HG03520 (cell line): ENCODE measurements around the gene SOX5.
"Not testable (repeated sequence)": the region's sequence is repeated elsewhere in the genome, so short reads cannot be mapped to it uniquely, and the experiment has no call there.

ENCODE experiments used
- ATAC-seq: cut with Tn5 transposase; IDR thresholded peaks from one replicate; pipeline ENCODE4 v1.9.1; 2021; ENCODE audit warnings: mild to moderate bottlenecking, moderate library complexity; ENCODE audit not compliant: unreplicated experiment

SOX5 gene

DNA sequence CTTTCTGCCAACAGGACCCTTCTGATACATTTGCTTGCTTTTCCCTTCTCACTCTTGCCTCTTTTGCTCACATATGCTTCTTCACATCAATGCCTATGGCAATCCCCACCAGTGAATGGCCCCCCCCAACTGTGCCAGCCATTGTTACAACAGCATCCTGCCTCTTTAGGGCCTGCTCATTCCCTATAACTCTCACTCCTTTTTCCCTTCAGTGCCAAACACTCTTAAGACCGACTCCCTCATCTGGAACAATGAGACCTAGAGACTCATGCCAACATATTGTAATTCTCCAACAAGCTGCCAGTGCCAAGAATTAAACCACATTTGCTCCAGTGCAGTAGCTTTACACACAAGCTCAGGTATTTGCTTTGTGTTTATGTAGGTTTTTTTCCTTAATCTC lies 189.0 kb downstream of the SOX5 start:
- ATAC-seq: no peak

DNA sequence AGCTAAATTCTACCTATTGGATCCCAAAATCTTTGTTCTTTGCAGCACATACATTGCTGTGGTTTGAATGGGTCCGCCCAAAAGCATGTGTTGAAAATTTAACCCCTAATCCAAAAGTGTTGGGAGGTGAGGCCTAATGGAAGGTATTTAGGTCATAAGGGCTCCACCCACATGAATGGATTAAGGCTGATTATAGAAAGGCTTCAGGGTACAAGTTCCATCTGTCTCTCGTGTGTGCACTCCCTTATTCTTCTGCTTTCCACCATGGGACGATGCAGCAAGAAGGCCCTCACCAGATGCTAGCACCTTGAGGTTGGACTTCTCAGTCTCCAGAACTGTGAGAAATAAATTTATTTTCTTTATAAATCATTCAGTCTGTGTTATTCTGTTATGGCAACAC lies 190.9 kb downstream of the SOX5 start:
- no peak for ATAC-seq

DNA sequence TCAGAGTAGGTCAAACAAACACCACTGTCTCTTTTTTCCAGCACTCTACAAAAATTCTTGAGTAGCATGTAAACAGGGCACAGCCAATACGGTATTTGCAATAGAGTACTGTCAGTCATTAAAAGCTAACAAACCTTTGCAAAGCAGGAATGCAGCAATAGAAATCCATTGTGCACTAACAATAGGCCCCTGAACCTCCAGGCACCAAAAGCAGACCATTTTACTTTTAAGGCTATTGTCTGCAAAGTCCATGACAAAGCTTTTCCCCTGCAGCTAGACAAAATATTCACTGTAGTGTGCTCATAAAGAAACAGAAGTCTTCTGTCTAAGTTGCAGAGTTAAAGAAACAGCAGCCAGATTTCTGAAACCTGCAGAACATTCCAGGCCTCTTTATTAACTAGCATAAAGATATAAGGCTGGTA lies 191.9 kb downstream of the SOX5 start:
- no peak for ATAC-seq

DNA sequence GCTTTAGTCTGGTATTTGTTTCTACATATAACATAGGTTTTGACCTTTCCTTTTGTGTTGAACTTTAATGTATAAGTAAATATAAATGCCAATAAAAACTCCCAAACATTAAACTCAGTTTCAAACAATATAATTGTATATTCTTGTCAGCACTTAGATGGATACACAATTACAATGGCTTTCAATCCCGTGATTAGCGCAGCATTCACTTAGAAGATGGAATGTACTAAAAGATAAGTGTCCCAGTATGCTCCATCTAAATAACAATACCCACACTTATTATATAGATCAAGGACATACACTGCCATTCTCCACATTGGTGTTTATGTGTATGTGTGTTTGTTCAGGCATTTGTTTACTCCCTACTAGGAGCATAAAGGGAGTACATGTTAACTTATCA lies 193.1 kb downstream of the SOX5 start:
- ATAC-seq: no peak

DNA sequence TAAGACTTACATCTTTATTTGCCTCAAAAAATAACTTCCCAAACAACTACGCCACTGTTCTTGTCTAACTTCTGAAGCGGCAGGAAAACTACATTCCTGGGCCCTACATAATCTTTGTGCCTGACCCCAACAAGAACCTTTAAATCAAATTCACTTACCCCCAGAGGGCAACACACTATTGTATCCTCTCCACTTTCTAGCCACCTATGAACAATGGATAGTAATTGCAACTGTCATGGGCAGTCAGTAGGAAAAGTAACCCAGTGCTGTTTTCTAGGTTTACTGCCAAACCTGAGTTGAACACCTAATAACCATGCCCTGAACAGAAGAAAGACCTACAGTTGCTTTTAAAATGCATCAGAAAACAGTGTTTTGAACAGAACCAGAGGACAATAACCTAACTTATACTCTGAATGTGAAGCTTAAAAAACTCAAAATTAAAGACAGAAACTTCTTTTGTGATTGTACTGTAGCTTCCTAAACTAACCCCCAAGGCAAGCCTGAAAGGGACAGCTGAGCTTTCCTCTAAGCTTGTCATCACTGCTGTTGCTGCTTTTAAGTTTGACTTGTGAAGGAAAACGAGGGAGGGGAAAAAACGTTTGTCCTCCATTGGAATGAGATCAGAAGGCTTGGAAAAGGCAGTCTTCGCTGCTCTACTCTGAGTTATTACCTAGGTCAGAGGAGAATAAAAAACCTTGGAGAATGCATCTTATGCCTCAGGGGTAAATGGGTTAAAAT lies 195.7 kb downstream of the SOX5 start:
- no peak for ATAC-seq

GRCh38 chr12:23752245-23752644 lies 197.2 kb downstream of the SOX5 start:
- ATAC-seq: no peak

DNA sequence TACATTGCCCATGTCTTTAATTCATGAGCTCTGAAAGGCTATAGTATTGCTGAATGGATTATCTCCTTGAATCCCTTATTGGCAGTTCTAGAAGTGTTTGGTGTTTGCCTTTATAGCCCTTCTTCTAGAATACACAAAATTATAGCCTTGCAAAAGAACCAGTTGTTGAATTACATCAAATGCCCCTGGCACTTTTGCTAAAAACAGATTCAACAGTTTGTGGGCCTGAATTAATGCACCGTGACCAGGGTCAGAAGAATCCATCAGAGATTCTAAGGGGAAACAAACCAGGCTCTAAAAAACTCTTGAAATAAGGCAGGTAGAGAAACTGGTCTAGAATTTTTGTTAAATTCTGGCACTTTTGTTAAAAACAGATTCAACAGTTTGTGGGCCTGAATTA lies 197.8 kb downstream of the SOX5 start:
- ATAC-seq: no peak

GRCh38 chr12:23750923-23751322 lies 198.5 kb downstream of the SOX5 start:
- ATAC-seq: no peak

DNA sequence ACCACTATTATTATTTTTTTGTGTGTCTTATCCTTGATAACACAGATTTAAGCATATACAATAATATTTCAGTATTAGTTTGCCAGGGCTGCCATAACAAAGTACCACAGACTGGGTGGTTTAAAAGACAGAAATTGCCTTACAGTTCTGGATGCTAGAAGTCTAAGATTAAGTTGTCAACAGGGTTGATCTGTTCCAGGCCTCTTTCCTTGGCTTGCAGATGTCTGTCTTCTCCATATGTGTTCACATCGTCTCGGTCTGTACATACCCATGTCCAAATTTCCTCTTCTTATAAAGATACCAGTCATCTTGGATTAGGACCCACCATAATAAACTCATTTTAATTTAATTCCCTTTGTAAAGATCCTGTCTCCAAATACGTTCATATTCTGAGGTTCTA lies 204.8 kb downstream of the SOX5 start:
- no peak for ATAC-seq

GRCh38 chr12:23742574-23742973 lies 206.9 kb downstream of the SOX5 start:
- ATAC-seq: no peak

DNA sequence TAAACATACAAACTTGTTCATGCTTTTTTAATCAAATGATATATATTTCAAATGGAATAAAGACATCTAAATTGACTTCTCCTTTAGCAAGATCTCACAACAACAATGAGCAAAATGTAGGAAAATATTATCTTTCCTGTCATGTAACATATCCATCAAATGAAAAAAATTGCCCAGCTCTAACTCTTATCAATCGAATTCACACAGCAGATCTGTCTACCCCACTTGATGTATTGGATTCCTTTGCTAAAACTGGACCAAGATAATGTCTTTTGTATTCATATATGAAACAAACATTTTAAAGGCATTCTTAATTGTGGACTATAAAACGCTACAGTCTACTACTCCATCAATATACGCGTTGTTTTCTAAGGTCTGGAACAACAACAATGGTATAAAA lies 218.0 kb downstream of the SOX5 start:
- no peak for ATAC-seq

- no peak for ATAC-seq
These were observed 218.4 kb downstream of the SOX5 start for GRCh38 chr12:23731035-23731434.

DNA sequence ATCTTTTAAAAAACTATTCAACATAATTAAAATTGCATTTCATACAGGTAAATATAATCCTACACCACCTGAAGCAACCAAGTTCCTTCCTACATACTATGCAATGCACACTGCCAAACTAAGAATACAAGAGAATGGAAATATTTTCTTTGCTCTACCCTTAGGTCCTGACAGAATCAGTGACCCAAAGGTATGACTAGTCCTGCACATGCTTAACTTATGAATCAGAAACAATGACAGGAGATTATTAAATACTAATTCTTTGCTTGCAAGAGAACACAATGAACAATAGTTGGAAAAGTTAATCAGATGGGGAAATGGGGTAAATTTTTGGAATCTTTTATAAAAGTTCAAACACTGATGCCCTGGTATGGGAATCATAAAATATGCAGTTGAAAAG lies 220.1 kb downstream of the SOX5 start:
- ATAC-seq: no peak

DNA sequence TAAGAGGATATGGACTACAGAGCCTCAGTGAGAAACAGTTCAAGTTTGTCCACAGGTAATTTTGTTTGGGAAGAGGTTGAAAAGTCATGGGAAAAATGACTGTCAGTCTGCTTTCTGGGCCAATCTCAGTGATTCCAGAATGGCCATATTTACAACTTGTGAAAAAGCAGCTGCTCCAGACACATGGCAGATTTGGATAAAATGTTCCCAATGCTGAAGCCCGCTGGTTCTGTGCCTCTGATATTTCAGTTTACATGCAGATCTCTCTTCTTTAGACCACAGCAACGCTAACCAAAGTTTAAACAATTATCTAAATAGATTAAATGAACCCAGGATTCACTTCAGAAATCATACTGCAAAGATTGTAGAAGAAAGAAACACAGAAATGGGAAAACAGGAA lies 222.8 kb downstream of the SOX5 start:
- no peak for ATAC-seq

DNA sequence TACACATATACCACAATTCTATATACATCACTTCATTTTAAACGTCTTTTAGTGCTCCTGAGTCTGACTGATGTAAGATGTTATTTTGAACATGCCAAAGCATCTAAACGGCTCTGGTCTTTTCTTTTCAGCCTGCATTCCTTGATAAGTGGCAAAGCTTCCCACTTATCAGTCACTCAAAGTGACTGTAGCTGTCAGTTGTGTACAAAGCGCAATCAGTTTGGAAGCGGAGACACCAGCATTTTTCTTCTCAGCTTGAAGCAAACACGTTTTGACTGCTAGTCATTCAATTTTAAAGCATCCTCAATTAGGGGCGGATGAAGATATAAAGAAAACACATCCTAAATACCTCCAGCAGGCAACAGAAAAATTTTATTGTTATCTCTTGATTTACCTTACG lies 226.8 kb downstream of the SOX5 start:
- no peak for ATAC-seq

- ATAC-seq: no peak
These were observed 228.2 kb downstream of the SOX5 start for GRCh38 chr12:23721268-23721667.

DNA sequence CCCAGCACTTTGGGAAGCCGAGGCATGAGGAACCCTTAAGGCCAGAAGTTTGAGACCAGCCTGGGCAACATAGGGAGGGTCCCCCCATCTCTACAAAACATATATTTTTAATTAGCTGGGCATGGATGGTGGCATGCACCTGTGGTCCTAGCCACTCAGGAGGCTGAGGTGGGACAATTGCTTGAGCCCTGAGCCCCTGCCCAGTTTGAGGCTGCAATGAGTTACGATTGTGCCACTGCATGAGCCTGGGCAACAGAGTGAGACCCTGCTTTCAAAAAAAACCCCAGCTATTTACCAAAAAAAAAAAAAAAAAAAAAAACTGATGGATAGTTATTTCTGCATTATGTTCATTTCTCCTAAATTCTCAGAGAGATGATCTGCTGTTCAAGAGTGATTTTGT lies 230.0 kb downstream of the SOX5 start:
- no peak for ATAC-seq

- ATAC-seq: not testable (repeated sequence)
These were observed 239.1 kb downstream of the SOX5 start for GRCh38 chr12:23710361-23710760.

GRCh38 chr12:23708185-23708837 lies 241.2 kb downstream of the SOX5 start:
- ATAC-seq: no peak

DNA sequence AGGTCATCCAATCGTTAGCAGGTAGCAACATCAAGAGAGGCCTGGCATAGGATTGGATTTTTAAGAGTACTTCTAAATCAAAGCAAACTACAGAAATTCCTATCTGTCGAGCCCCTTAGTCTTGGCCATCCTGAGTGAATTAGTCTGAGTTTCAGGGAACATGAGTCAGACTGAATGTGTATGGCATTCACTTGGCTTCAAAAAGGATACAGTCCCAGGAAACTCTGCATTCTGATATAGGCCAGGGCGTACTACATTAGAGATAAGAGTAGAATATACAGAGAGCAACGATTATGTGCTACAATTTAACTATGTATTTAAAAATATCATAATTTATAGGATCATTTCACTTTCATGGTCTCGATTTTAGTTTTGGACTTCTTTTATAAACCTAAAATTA lies 242.2 kb downstream of the SOX5 start:
- no peak for ATAC-seq

DNA sequence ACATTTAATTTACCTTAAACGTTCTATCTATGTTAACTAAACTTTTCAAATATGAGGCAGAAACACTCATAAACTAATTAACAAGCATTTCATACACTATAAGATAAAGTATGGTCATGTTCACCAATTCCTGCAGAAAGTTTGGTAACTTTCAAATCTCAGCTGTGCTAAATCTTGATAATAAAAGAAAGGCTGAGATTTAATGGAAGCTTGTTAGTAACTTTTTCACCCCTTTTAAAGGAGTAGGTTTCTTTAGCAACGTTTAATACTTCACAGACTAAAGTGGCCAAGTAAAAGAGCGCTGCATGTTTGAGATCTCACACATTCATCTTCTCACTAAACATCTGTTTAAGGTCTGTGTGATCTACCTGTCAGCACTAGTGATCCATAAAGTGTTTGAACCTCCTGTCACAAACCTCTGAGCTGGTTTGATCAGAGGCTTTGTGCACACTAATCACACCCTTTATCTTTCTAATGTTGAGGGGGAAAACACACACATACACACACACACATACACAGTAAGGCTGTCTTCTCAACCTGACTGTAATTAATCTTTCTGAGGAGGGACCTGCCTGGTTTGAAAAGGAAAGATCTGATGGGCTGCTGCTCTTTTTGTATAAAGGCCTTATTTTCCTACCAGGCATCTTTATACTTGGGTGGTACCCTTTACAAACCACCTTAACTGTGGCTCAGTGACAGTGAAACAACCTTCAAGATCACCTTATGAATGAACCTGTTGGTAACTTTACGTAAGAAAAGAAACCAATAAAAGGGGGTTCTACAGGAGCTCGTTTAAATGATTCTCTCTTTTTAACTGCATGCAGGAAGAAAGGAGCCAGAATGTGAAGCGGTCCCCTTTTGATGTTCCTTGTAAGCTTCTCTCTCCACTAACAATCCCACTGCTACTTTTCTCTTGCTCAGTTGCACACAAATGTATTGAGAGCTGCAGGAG lies 244.2 kb downstream of the SOX5 start:
- ATAC-seq: no peak

GRCh38 chr12:23703051-23703450 lies 246.4 kb downstream of the SOX5 start:
- ATAC-seq: no peak
